ENCODE data around the gene IMP4.

GRCh38 chr2:130382313-130382917 is 39.7 kb downstream of the IMP4 start:
- TF ChIP-seq ZBTB49 (CRISPR knock-in tag; IDR thresholded peaks at IDR 0.05; ENCODE audit: borderline replicate concordance) (no peak), ZNF720 (CRISPR knock-in tag; IDR thresholded peaks at IDR 0.05) (no peak), ZNF747 (CRISPR knock-in tag; IDR thresholded peaks at IDR 0.05; ENCODE audit: borderline replicate concordance) (no peak), CEBPB (IDR thresholded peaks at IDR 0.05; ENCODE audit: borderline replicate concordance, low read depth, low read length) (no peak), CTCF (CRISPR knock-in tag; IDR thresholded peaks at IDR 0.05) (no peak), ZNF331 (CRISPR knock-in tag; IDR thresholded peaks at IDR 0.05) (no peak), FOXJ3 (CRISPR knock-in tag; IDR thresholded peaks at IDR 0.05; ENCODE audit: borderline replicate concordance) (no peak), SP2 (CRISPR knock-in tag; IDR thresholded peaks at IDR 0.05) (no peak), REST (IDR thresholded peaks at IDR 0.05; ENCODE audit: borderline replicate concordance in 1 of 2, low read depth in 1 of 2, low read length in 2 of 2) (no peak), E2F5 (CRISPR knock-in tag; conservative IDR thresholded peaks at IDR 0.05) (no peak), USF2 (IDR thresholded peaks at IDR 0.05; ENCODE audit: low read depth, low read length) (no peak), USF2 (CRISPR knock-in tag; IDR thresholded peaks at IDR 0.05; ENCODE audit: borderline replicate concordance) (no peak)
